ENCODE data around the gene AKAP13. TPM values are rescaled to one million over a fixed set of nuclear protein-coding genes. Genes with fewer than 3 reads are reported as not detected.

The AKAP13 gene
- total RNA-seq, 1 experiment from 2014 or later: 54.5 TPM

- Histone ChIP-seq H3K27ac (ENCODE audit: low read depth, low read length, poor library complexity, severe bottlenecking) (no peak overlapping the region), H3K27me3 (replicated peaks; ENCODE audit: insufficient read depth, low read depth, low read length, poor library complexity) (no peaks in the 10 kb centered on the region), H3K9me3 (ENCODE audit: low read depth, low read length, poor library complexity, severe bottlenecking) (no peaks in the 10 kb centered on the region), H3K4me3 (ENCODE audit: low read depth, low read length, poor library complexity, severe bottlenecking) (no peak overlapping the region), H3K36me3 (ENCODE audit: insufficient read depth, low read length, poor library complexity, severe bottlenecking) (no peaks in the 10 kb centered on the region), H3K4me1 (ENCODE audit: insufficient read depth, low read length, poor library complexity, severe bottlenecking) (no peaks in the 10 kb centered on the region)
- intact Hi-C loops (cut with micrococcal nuclease; ENCODE audit: unreplicated experiment): no loop called here
- POLR2A ChIA-PET (ENCODE audit: low non-redundant PET): no interaction called here
- CTCF ChIA-PET: no interaction called here
- no peak for DNase-seq (ENCODE audit: low spot score)
- no peak for TF ChIP-seq EZH2 (IDR thresholded peaks at IDR 0.05; ENCODE audit: borderline replicate concordance, low read depth, low read length, poor library complexity, severe bottlenecking)
- TF ChIP-seq CTCF (conservative IDR thresholded peaks at IDR 0.05; ENCODE audit: low read depth, low read length): no peak
- no TSS peak for BruUV-seq (replicated peaks)
These were observed 215.6 kb downstream of the AKAP13 start for GRCh38 chr15:85595804-85596536.

GRCh38 chr15:85597155-85597815 lies 216.9 kb downstream of the AKAP13 start:
- no peaks in the 10 kb centered on the region for H3K27me3 ChIP-seq (replicated peaks; ENCODE audit: insufficient read depth, low read depth, low read length, poor library complexity)
- no peak for DNase-seq (ENCODE audit: low spot score)
- BruUV-seq (replicated peaks): no TSS peak
- no peak overlapping the region for H3K27ac ChIP-seq (ENCODE audit: low read depth, low read length, poor library complexity, severe bottlenecking)
- POLR2A ChIA-PET (ENCODE audit: low non-redundant PET): no interaction called here
- CTCF ChIA-PET: no interaction called here
- no peaks in the 10 kb centered on the region for H3K4me1 ChIP-seq (ENCODE audit: insufficient read depth, low read length, poor library complexity, severe bottlenecking)
- TF ChIP-seq CTCF (conservative IDR thresholded peaks at IDR 0.05; ENCODE audit: low read depth, low read length): no peak
- TF ChIP-seq EZH2 (IDR thresholded peaks at IDR 0.05; ENCODE audit: borderline replicate concordance, low read depth, low read length, poor library complexity, severe bottlenecking): no peak
- intact Hi-C loops (cut with micrococcal nuclease; ENCODE audit: unreplicated experiment): no loop called here
- H3K9me3 ChIP-seq (ENCODE audit: low read depth, low read length, poor library complexity, severe bottlenecking): no peaks in the 10 kb centered on the region
- no peak overlapping the region for H3K4me3 ChIP-seq (ENCODE audit: low read depth, low read length, poor library complexity, severe bottlenecking)
- H3K36me3 ChIP-seq (ENCODE audit: insufficient read depth, low read length, poor library complexity, severe bottlenecking): no peaks in the 10 kb centered on the region

- H3K9me3 ChIP-seq (ENCODE audit: low read depth, low read length, poor library complexity, severe bottlenecking): no peaks in the 10 kb centered on the region
- CTCF ChIA-PET: no interaction called here
- H3K27me3 ChIP-seq (replicated peaks; ENCODE audit: insufficient read depth, low read depth, low read length, poor library complexity): no peaks in the 10 kb centered on the region
- H3K36me3 ChIP-seq (ENCODE audit: insufficient read depth, low read length, poor library complexity, severe bottlenecking): no peaks in the 10 kb centered on the region
- BruUV-seq (replicated peaks): no TSS peak
- intact Hi-C loops (cut with micrococcal nuclease; ENCODE audit: unreplicated experiment): no loop called here
- POLR2A ChIA-PET (ENCODE audit: low non-redundant PET): no interaction called here
- H3K4me3 ChIP-seq (ENCODE audit: low read depth, low read length, poor library complexity, severe bottlenecking): no peak overlapping the region
- H3K4me1 ChIP-seq (ENCODE audit: insufficient read depth, low read length, poor library complexity, severe bottlenecking): no peaks in the 10 kb centered on the region
- DNase-seq (ENCODE audit: low spot score): no peak
- TF ChIP-seq EZH2 (IDR thresholded peaks at IDR 0.05; ENCODE audit: borderline replicate concordance, low read depth, low read length, poor library complexity, severe bottlenecking): no peak
- TF ChIP-seq CTCF (conservative IDR thresholded peaks at IDR 0.05; ENCODE audit: low read depth, low read length): no peak
- no peak overlapping the region for H3K27ac ChIP-seq (ENCODE audit: low read depth, low read length, poor library complexity, severe bottlenecking)
These were observed 217.8 kb downstream of the AKAP13 start for GRCh38 chr15:85598219-85598618.

Data from A673 (cell line).